DOHH2 (cell line): ENCODE measurements around the gene PNMA1.

Source experiments
- CTCF ChIP-seq: fragments of 200-600 bp; sonication (generic); IDR thresholded peaks from one replicate; pipeline ENCODE4 v1.5.1; 2014; ENCODE audit warnings: antibody characterized with exemption, mild to moderate bottlenecking, low read depth, low read length; ENCODE audit not compliant: poor library complexity, severe bottlenecking
- EZH2phosphoT487 ChIP-seq: fragments of 200-600 bp; sonication (generic); IDR thresholded peaks from 2 replicates; pipeline ENCODE4 v1.6.1; 2017; ENCODE audit warnings: borderline replicate concordance, mild to moderate bottlenecking, antibody characterized with exemption, low read length, moderate library complexity, mixed read lengths

GRCh38 chr14:73741386-73741875 lies 27.2 kb upstream of the PNMA1 start:
- TF ChIP-seq CTCF (no peak), EZH2phosphoT487 (no peak)
